ENCODE data around the gene LCN2.

The LCN2 gene

DNA sequence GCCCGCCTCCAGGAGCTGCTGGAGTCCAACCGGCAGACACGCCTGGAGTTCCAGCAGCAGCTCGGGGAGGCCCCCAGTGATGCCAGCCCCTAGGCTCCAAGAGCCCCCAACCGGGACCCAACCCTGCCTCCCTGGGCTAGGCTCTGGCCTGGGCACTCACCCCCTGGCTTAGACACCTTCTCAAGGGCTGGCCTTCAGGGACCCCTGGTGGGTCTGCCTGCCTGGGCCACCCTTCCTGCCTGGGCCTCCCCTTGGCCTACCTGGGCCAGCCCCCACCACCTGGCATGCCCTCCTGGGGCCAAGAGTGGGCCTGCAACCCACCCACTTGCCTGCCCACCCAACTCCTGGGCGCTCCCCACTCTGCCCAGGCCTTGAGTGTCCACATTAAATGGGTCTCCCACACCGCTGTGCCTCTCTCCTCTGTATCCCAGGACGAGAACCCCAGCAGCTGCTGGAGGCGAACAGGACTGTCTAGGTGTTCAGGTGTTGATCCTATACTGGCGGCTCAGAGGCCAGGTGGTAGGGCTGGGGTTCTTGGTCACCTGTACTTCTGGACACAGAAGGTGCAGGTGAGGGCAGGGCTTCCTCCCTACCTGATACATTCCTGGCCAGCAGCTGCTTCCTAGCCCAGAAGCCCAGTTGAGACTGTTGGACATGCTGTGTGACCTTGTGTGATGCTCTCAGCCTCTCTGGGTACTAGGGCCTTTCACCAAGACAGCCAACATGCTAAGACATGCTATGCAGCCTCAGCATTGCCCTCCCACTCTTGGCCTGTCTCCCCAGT, 14.5 kb downstream of the LCN2 start:
- Histone ChIP-seq H3K36me3 (ENCODE audit: control insufficient read depth, insufficient read depth, low read length) (peaks cover 57% of the 10 kb centered on the region), H3K4me1 (ENCODE audit: control insufficient read depth, insufficient read depth, low read length) (peaks cover 11% of the 10 kb centered on the region), H3K27ac (ENCODE audit: low read depth, low read length) (no peak overlapping the region), H3K9ac (ENCODE audit: low read length) (no peak overlapping the region), H3K9me3 (ENCODE audit: control insufficient read depth, insufficient read depth, low read depth, low read length) (no peaks in the 10 kb centered on the region), H3K4me3 (ENCODE audit: low read depth, low read length) (no peak overlapping the region), H3K27me3 (ENCODE audit: control insufficient read depth, insufficient read depth, low read length) (no peaks in the 10 kb centered on the region)

DNA sequence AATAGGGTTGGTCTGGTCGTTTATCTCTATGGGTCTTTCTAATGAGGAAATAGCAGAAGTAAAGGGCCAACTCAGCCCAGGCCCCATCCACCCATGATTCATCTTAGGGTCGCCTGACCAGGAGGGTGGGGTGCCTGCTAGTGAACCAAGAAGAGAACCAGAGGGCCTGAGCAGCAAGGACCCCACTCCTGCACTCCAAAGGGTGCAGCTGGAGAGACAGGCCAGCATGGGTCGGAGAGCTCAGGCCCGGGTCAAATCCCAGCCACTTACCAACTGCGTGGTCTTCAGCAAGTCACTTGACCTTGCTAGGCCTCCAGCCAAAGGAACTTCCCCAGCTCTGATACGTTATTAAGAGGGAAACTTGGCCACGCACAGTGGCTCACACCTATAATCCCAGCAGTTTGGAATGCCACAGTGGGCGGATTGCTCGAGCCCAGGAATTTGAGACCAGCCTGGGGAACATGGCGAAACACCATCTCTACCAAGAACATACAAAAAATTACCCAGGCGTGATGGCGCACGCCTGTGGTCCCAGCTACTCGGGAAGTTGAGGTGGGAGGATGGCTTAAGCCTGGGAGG, 15.1 kb downstream of the LCN2 start:
- Histone ChIP-seq H3K36me3 (ENCODE audit: control insufficient read depth, insufficient read depth, low read length) (peaks cover 64% of the 10 kb centered on the region), H3K9ac (ENCODE audit: low read length) (no peak overlapping the region)

DNA sequence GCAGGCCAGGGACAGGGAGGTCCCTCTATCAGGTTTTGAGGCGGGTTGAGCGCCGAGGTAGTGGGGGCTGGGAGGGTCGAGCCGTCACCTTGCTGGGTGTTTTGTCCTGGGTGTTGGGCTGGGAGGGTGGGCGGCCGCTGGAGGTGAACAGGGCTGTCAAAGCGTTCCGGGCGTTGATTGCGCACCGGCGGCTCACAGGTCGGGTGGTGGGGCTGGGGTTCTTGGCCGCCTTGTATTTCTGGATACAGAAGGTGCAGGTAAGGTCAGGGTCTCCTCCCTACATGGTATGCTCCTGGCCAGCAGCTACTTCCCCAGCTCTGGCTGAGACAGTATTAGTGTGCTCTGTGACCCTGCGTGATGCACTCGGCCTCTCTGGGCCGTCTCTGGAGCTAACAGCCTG, 16.9 kb downstream of the LCN2 start:
- no peak overlapping the region for H3K27ac ChIP-seq (ENCODE audit: low read depth, low read length)
- no peaks in the 10 kb centered on the region for H3K9me3 ChIP-seq (ENCODE audit: control insufficient read depth, insufficient read depth, low read depth, low read length)
- H3K4me3 ChIP-seq (ENCODE audit: low read depth, low read length) = no peak overlapping the region
- no peaks in the 10 kb centered on the region for H3K27me3 ChIP-seq (ENCODE audit: control insufficient read depth, insufficient read depth, low read length)
- peaks cover 1% of the 10 kb centered on the region; the same call in 1 of the 2 replicates for H3K4me1 ChIP-seq (ENCODE audit: control insufficient read depth, insufficient read depth, low read length)
- peaks cover 77% of the 10 kb centered on the region for H3K36me3 ChIP-seq (ENCODE audit: control insufficient read depth, insufficient read depth, low read length)
- no peak overlapping the region for H3K9ac ChIP-seq (ENCODE audit: low read length)

More for the DNA sequence above, 15.1 kb downstream of the LCN2 start:
- no peak overlapping the region for H3K4me3 ChIP-seq (ENCODE audit: low read depth, low read length)
- no peak overlapping the region for H3K27ac ChIP-seq (ENCODE audit: low read depth, low read length)
- H3K9me3 ChIP-seq (ENCODE audit: control insufficient read depth, insufficient read depth, low read depth, low read length) = no peaks in the 10 kb centered on the region
- peaks cover 9% of the 10 kb centered on the region for H3K4me1 ChIP-seq (ENCODE audit: control insufficient read depth, insufficient read depth, low read length)
- H3K27me3 ChIP-seq (ENCODE audit: control insufficient read depth, insufficient read depth, low read length) = no peaks in the 10 kb centered on the region

GRCh38 chr9:128167209-128167608, 18.0 kb downstream of the LCN2 start:
- Histone ChIP-seq H3K4me3 (ENCODE audit: low read depth, low read length) (no peak overlapping the region), H3K9ac (ENCODE audit: low read length) (no peak overlapping the region), H3K27ac (ENCODE audit: low read depth, low read length) (no peak overlapping the region), H3K9me3 (ENCODE audit: control insufficient read depth, insufficient read depth, low read depth, low read length) (no peaks in the 10 kb centered on the region), H3K27me3 (ENCODE audit: control insufficient read depth, insufficient read depth, low read length) (no peaks in the 10 kb centered on the region), H3K36me3 (ENCODE audit: control insufficient read depth, insufficient read depth, low read length) (peaks cover 75% of the 10 kb centered on the region), H3K4me1 (ENCODE audit: control insufficient read depth, insufficient read depth, low read length) (no peaks in the 10 kb centered on the region)

- Histone ChIP-seq H3K9me3 (ENCODE audit: control insufficient read depth, insufficient read depth, low read depth, low read length) (no peaks in the 10 kb centered on the region), H3K27ac (ENCODE audit: low read depth, low read length) (no peak overlapping the region), H3K4me3 (ENCODE audit: low read depth, low read length) (no peak overlapping the region), H3K4me1 (ENCODE audit: control insufficient read depth, insufficient read depth, low read length) (no peaks in the 10 kb centered on the region), H3K9ac (ENCODE audit: low read length) (no peak overlapping the region), H3K36me3 (ENCODE audit: control insufficient read depth, insufficient read depth, low read length) (peaks cover 60% of the 10 kb centered on the region), H3K27me3 (ENCODE audit: control insufficient read depth, insufficient read depth, low read length) (no peaks in the 10 kb centered on the region)
Measured at GRCh38 chr9:128168731-128169308, 19.6 kb downstream of the LCN2 start.

- Histone ChIP-seq H3K4me1 (ENCODE audit: control insufficient read depth, insufficient read depth, low read length) (no peaks in the 10 kb centered on the region), H3K9ac (ENCODE audit: low read length) (no peak overlapping the region), H3K9me3 (ENCODE audit: control insufficient read depth, insufficient read depth, low read depth, low read length) (no peaks in the 10 kb centered on the region), H3K4me3 (ENCODE audit: low read depth, low read length) (no peak overlapping the region), H3K27me3 (ENCODE audit: control insufficient read depth, insufficient read depth, low read length) (no peaks in the 10 kb centered on the region), H3K27ac (ENCODE audit: low read depth, low read length) (no peak overlapping the region), H3K36me3 (ENCODE audit: control insufficient read depth, insufficient read depth, low read length) (peaks cover 56% of the 10 kb centered on the region)
Measured at GRCh38 chr9:128169492-128169891, 20.2 kb downstream of the LCN2 start.

DNA sequence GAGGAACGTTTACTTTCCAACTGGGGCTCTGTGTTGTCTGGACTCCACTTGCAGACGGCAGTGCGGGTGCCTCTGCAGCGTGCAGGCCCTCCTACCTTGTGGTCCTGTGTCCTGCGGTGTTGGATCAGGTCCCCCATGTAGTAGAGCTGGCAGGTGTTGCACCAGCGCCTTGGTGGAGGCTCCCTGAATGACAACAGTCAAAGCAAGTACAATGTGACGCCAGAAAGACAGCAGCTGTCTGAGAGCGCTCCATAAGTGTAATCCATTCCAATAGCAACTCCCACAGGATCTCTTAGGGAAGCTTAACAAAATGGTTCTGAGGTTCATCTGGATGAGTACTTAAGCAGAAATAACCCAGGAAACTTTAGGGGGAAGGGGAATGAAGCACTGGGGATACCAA, 20.7 kb downstream of the LCN2 start:
- H3K9me3 ChIP-seq (ENCODE audit: control insufficient read depth, insufficient read depth, low read depth, low read length) = no peaks in the 10 kb centered on the region
- no peak overlapping the region for H3K4me3 ChIP-seq (ENCODE audit: low read depth, low read length)
- H3K4me1 ChIP-seq (ENCODE audit: control insufficient read depth, insufficient read depth, low read length) = no peaks in the 10 kb centered on the region
- peaks cover 55% of the 10 kb centered on the region for H3K36me3 ChIP-seq (ENCODE audit: control insufficient read depth, insufficient read depth, low read length)
- no peak overlapping the region for H3K27ac ChIP-seq (ENCODE audit: low read depth, low read length)
- no peak overlapping the region for H3K9ac ChIP-seq (ENCODE audit: low read length)
- H3K27me3 ChIP-seq (ENCODE audit: control insufficient read depth, insufficient read depth, low read length) = no peaks in the 10 kb centered on the region

- no peak overlapping the region for H3K9ac ChIP-seq (ENCODE audit: low read length)
- H3K9me3 ChIP-seq (ENCODE audit: control insufficient read depth, insufficient read depth, low read depth, low read length) = peaks cover 4% of the 10 kb centered on the region; the same call in 1 of the 2 replicates
- H3K36me3 ChIP-seq (ENCODE audit: control insufficient read depth, insufficient read depth, low read length) = peaks cover 62% of the 10 kb centered on the region
- no peak overlapping the region for H3K4me3 ChIP-seq (ENCODE audit: low read depth, low read length)
- H3K27me3 ChIP-seq (ENCODE audit: control insufficient read depth, insufficient read depth, low read length) = no peaks in the 10 kb centered on the region
- no peak overlapping the region for H3K27ac ChIP-seq (ENCODE audit: low read depth, low read length)
- H3K4me1 ChIP-seq (ENCODE audit: control insufficient read depth, insufficient read depth, low read length) = no peaks in the 10 kb centered on the region
Measured at GRCh38 chr9:128174062-128174461, 24.8 kb downstream of the LCN2 start.

- Histone ChIP-seq H3K9me3 (ENCODE audit: control insufficient read depth, insufficient read depth, low read depth, low read length) (peaks cover 4% of the 10 kb centered on the region; the same call in 1 of the 2 replicates), H3K9ac (ENCODE audit: low read length) (no peak overlapping the region), H3K27ac (ENCODE audit: low read depth, low read length) (no peak overlapping the region), H3K4me3 (ENCODE audit: low read depth, low read length) (no peak overlapping the region), H3K27me3 (ENCODE audit: control insufficient read depth, insufficient read depth, low read length) (no peaks in the 10 kb centered on the region), H3K4me1 (ENCODE audit: control insufficient read depth, insufficient read depth, low read length) (no peaks in the 10 kb centered on the region), H3K36me3 (ENCODE audit: control insufficient read depth, insufficient read depth, low read length) (peaks cover 61% of the 10 kb centered on the region)
Measured at GRCh38 chr9:128175102-128175563, 25.9 kb downstream of the LCN2 start.

DNA sequence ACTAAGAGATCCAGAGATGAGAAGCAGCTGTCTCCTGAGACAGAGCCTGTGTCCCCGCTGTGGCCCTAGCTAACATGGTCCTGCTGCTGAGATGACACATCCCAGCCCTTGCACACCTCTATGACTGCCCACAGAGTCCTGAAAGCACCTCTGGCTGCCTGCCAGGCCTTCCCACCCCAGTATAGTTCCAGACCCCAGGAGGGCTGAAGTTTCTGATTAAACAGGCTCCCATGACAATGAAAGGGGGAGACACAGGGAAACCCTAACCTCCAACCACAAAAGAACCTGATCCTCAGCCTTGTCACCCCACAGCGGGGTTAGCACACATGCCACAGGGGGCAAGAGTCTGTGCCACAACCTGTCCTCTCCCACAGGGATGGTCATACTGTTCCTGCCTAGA, 26.5 kb downstream of the LCN2 start:
- no peak overlapping the region for H3K27ac ChIP-seq (ENCODE audit: low read depth, low read length)
- H3K4me1 ChIP-seq (ENCODE audit: control insufficient read depth, insufficient read depth, low read length) = no peaks in the 10 kb centered on the region
- H3K9ac ChIP-seq (ENCODE audit: low read length) = no peak overlapping the region
- peaks cover 61% of the 10 kb centered on the region for H3K36me3 ChIP-seq (ENCODE audit: control insufficient read depth, insufficient read depth, low read length)
- no peaks in the 10 kb centered on the region for H3K27me3 ChIP-seq (ENCODE audit: control insufficient read depth, insufficient read depth, low read length)
- H3K4me3 ChIP-seq (ENCODE audit: low read depth, low read length) = no peak overlapping the region
- H3K9me3 ChIP-seq (ENCODE audit: control insufficient read depth, insufficient read depth, low read depth, low read length) = peaks cover 4% of the 10 kb centered on the region; the same call in 1 of the 2 replicates

DNA sequence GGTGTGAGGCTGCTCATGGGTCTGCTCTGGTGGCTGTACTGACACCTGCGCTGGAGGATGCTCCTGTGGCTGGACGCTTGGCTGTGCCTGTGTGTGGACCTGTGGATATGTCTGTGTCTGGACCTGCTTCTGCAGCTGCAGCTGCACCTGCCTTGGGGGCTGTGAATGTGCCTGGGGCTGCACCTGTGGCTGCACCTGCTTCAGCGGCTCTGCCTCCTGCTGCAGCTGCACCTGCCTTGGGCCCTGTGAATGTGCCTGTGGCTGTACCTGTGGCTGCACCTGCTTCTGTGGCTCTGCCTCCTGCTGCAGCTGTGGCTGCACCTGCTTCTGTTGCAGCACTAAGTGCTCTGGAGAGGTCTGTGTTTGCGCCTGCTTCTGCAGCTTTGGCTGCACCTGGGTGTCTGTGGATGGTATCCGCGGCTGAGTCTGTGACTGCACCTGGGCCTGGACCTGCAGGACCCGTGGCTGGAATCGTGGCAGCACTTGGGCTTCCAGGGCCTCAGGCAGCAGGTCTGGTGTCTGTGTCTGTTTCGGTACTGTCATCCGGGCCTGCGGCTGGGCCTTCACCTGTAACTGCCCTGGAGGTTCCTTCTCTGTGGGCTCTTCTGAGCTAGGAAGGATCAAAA, 29.7 kb downstream of the LCN2 start:
- Histone ChIP-seq H3K9me3 (ENCODE audit: control insufficient read depth, insufficient read depth, low read depth, low read length) (peaks cover 4% of the 10 kb centered on the region; the same call in 1 of the 2 replicates), H3K9ac (ENCODE audit: low read length) (no peak overlapping the region), H3K27me3 (ENCODE audit: control insufficient read depth, insufficient read depth, low read length) (no peaks in the 10 kb centered on the region), H3K4me3 (ENCODE audit: low read depth, low read length) (no peak overlapping the region), H3K4me1 (ENCODE audit: control insufficient read depth, insufficient read depth, low read length) (no peaks in the 10 kb centered on the region), H3K27ac (ENCODE audit: low read depth, low read length) (no peak overlapping the region), H3K36me3 (ENCODE audit: control insufficient read depth, insufficient read depth, low read length) (peaks cover 70% of the 10 kb centered on the region)

Data from HUES6 (cell line).